ENCODE measurements around the gene SLCO1B1.

SLCO1B1 gene

GRCh38 chr12:21221072-21221471 is 90.1 kb downstream of the SLCO1B1 start:
- DNase-seq = no peak

- DNase-seq = no peak
Observed at GRCh38 chr12:21221778-21222177, 90.8 kb downstream of the SLCO1B1 start.

GRCh38 chr12:21223930-21224329 is 92.9 kb downstream of the SLCO1B1 start:
- DNase-seq = no peak

GRCh38 chr12:21234395-21234794 is 103.4 kb downstream of the SLCO1B1 start:
- DNase-seq = no peak

GRCh38 chr12:21239866-21240265 is 108.9 kb downstream of the SLCO1B1 start:
- DNase-seq = no peak

- no peak for DNase-seq
Observed at GRCh38 chr12:21248679-21249078, 117.7 kb downstream of the SLCO1B1 start.

- no peak for DNase-seq
Observed at GRCh38 chr12:21252070-21252469, 121.1 kb downstream of the SLCO1B1 start.

GRCh38 chr12:21257172-21257571 is 126.2 kb downstream of the SLCO1B1 start:
- DNase-seq = no peak

GRCh38 chr12:21264232-21264631 is 133.2 kb downstream of the SLCO1B1 start:
- no peak for DNase-seq

GRCh38 chr12:21265932-21266331 is 134.9 kb downstream of the SLCO1B1 start:
- DNase-seq = no peak

GRCh38 chr12:21276826-21277225 is 145.8 kb downstream of the SLCO1B1 start:
- no peak for DNase-seq

Measured in stimulated activated CD4-positive, alpha-beta T cell treated with anti-CD3 and anti-CD28 coated beads, Interleukin-2, amount 100 ng/mL, for 24 hours (primary cell).